ENCODE data around the gene ARID1B. TPM values are rescaled to one million over a fixed set of nuclear protein-coding genes. Genes with fewer than 3 reads are reported as not detected.

The ARID1B gene
- total RNA-seq, 1 donor from 2014 or later: 59.3 TPM

DNA sequence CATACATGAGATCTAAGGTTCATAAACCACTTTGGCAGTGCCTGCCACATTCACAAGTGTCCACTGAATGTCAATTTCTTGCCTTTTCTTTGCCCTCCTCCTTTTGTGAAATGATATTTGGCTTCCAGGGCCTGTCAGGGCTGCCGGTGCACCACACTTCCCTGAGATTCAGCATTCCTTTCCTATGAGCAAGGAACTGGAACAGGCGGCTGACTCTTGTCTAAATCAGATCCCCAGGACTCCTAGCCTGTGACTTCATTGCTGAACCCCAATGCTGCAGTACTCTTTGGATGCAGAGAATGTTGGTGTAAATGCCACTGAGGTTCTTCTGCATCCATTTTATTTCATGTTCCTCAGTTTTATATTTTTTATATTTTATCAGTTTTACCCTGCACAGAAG lies 172.2 kb downstream of the ARID1B start:
- peak overlapping the region; percentile 71 for H3K27ac Mint-ChIP-seq (ENCODE audit: unreplicated experiment)
- TF ChIP-seq, protein P1, sequence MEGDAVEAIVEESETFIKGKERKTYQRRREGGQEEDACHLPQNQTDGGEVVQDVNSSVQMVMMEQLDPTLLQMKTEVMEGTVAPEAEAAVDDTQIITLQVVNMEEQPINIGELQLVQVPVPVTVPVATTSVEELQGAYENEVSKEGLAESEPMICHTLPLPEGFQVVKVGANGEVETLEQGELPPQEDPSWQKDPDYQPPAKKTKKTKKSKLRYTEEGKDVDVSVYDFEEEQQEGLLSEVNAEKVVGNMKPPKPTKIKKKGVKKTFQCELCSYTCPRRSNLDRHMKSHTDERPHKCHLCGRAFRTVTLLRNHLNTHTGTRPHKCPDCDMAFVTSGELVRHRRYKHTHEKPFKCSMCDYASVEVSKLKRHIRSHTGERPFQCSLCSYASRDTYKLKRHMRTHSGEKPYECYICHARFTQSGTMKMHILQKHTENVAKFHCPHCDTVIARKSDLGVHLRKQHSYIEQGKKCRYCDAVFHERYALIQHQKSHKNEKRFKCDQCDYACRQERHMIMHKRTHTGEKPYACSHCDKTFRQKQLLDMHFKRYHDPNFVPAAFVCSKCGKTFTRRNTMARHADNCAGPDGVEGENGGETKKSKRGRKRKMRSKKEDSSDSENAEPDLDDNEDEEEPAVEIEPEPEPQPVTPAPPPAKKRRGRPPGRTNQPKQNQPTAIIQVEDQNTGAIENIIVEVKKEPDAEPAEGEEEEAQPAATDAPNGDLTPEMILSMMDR (IDR thresholded peaks at IDR 0.05): no peak
- H3K9me3 Mint-ChIP-seq (ENCODE audit: low read depth): no peaks in the 10 kb centered on the region
- no peak overlapping the region for H3K4me3 Mint-ChIP-seq (ENCODE audit: unreplicated experiment)
- H3K27me3 Mint-ChIP-seq (ENCODE audit: low read depth): no peaks in the 10 kb centered on the region
- H3K4me1 Mint-ChIP-seq (ENCODE audit: low read depth): peaks cover 70% of the 10 kb centered on the region
- no peak for DNase-seq (ENCODE audit: low spot score)
- no peaks in the 10 kb centered on the region for H3K36me3 Mint-ChIP-seq (ENCODE audit: low read depth)

DNA sequence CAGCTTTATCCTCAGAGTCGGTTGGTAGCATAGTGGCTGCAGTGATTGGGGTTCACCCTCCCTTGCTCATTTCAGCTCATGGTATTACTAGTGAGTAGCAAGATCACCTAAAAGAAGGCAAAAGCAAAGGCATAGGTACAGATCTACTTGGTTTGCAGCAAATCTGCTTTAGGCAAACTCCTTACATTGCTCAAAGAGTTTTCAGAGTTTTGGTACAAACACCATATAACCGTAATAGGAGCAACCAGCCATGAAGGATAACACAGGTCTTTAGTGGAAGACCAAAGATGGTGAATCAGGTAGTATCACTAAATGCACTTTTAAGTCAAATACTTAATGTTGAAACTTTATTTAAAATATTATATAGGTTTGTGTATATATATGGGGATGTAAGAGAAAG lies 172.9 kb downstream of the ARID1B start:
- TF ChIP-seq, protein P1 (IDR thresholded peaks at IDR 0.05): no peak
- no peak for DNase-seq (ENCODE audit: low spot score)
- Mint-ChIP-seq H3K27ac (ENCODE audit: unreplicated experiment) (no peak overlapping the region), H3K4me1 (ENCODE audit: low read depth) (peaks cover 73% of the 10 kb centered on the region), H3K9me3 (ENCODE audit: low read depth) (no peaks in the 10 kb centered on the region), H3K4me3 (ENCODE audit: unreplicated experiment) (no peak overlapping the region), H3K27me3 (ENCODE audit: low read depth) (no peaks in the 10 kb centered on the region), H3K36me3 (ENCODE audit: low read depth) (no peaks in the 10 kb centered on the region)

DNA sequence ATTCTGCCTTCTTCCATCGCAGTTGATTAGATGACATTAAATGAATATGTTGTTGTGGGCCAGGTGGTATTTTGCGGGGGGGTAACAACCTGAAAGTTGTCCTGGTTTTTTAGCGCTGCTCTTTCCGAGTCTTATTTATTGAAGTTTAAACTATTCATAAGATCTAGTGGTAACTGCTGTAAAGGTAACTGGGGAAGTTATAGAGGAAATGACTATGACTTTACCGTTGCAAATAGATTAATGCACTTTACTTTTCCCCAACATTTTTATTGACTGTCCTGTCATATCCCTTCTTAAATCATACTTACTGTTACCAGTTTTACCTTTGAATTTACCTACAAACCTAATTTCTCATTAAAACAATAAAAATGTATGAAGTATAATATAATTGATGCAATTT lies 173.4 kb downstream of the ARID1B start:
- no peaks in the 10 kb centered on the region for H3K27me3 Mint-ChIP-seq (ENCODE audit: low read depth)
- no peaks in the 10 kb centered on the region for H3K36me3 Mint-ChIP-seq (ENCODE audit: low read depth)
- no peak overlapping the region for H3K4me3 Mint-ChIP-seq (ENCODE audit: unreplicated experiment)
- no peaks in the 10 kb centered on the region for H3K9me3 Mint-ChIP-seq (ENCODE audit: low read depth)
- no peak overlapping the region for H3K27ac Mint-ChIP-seq (ENCODE audit: unreplicated experiment)
- H3K4me1 Mint-ChIP-seq (ENCODE audit: low read depth): peaks cover 70% of the 10 kb centered on the region
- TF ChIP-seq, protein P1 (IDR thresholded peaks at IDR 0.05): no peak
- no peak for DNase-seq (ENCODE audit: low spot score)

DNA sequence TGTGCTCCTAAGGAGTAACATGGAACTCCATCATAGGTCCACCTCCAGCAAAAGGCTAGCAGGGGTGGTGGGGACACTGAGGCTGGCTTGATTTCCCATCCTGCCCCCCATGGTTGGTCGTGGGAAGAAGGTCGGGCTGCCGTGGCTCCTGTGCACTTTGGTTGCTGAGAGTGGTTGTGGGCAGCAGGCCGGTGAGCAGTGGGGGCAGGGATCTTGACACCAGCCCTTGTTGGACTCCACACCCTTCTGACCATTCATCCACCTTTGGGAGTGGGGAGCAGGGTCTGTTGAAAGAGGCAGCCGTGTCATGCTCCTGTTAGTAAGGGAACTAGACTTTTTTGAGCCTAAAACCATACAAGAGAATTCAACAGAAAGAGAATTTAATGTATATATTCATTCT lies 175.2 kb downstream of the ARID1B start:
- peaks cover 63% of the 10 kb centered on the region for H3K4me1 Mint-ChIP-seq (ENCODE audit: low read depth)
- H3K9me3 Mint-ChIP-seq (ENCODE audit: low read depth): no peaks in the 10 kb centered on the region
- H3K27me3 Mint-ChIP-seq (ENCODE audit: low read depth): no peaks in the 10 kb centered on the region

DNA sequence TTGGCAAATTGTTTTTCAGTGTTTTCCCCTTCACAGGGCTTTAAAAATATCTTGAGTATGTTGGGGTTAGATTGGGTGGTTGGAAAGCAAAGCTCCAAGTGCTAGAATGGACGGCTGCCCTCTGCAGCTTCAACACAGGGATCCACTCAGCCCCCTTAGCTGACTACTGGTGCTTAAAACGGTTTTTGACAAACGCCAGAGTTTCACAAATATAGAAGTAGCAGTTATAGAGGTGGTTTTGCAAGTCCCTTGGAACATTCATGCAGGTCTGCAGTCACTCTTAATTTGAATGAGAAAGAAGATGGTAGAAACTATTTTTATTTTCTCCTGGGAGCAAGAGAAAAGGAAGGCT lies 175.9 kb downstream of the ARID1B start:
- no peak for DNase-seq (ENCODE audit: low spot score)
- peak overlapping the region; percentile 97 for H3K27ac Mint-ChIP-seq (ENCODE audit: unreplicated experiment)
- peaks cover 70% of the 10 kb centered on the region for H3K4me1 Mint-ChIP-seq (ENCODE audit: low read depth)
- H3K9me3 Mint-ChIP-seq (ENCODE audit: low read depth): no peaks in the 10 kb centered on the region
- H3K27me3 Mint-ChIP-seq (ENCODE audit: low read depth): no peaks in the 10 kb centered on the region
- peaks cover 1% of the 10 kb centered on the region for H3K36me3 Mint-ChIP-seq (ENCODE audit: low read depth)
- TF ChIP-seq, protein P1 (IDR thresholded peaks at IDR 0.05): no peak
- peak overlapping the region; percentile 49 for H3K4me3 Mint-ChIP-seq (ENCODE audit: unreplicated experiment)

More for the DNA sequence above, 175.2 kb downstream of the ARID1B start:
- DNase-seq (ENCODE audit: low spot score): no peak
- TF ChIP-seq, protein P1 (IDR thresholded peaks at IDR 0.05): no peak
- H3K4me3 Mint-ChIP-seq (ENCODE audit: unreplicated experiment): no peak overlapping the region
- no peaks in the 10 kb centered on the region for H3K36me3 Mint-ChIP-seq (ENCODE audit: low read depth)
- H3K27ac Mint-ChIP-seq (ENCODE audit: unreplicated experiment): peak overlapping the region; percentile 97

All from chondrocyte (in vitro differentiated cells).